Measurements from ENCODE around the gene CEP135.
"Not testable (repeated sequence)": the region's sequence is repeated elsewhere in the genome, so short reads cannot be mapped to it uniquely, and the experiment has no call there.

CEP135 gene

GRCh38 chr4:55935907-55936306 is 12.8 kb upstream of the CEP135 start:
- not testable (repeated sequence) for H3K79me1 ChIP-seq (replicated peaks; ENCODE audit: low read length, poor library complexity, severe bottlenecking); H2BK120ac ChIP-seq (ENCODE audit: low read depth, low read length); H2BK5ac ChIP-seq (ENCODE audit: low read depth, low read length, poor library complexity, severe bottlenecking); H3K27me3 ChIP-seq (ENCODE audit: control insufficient read depth in 1 of 2, insufficient read depth in 1 of 2, low read length in 2 of 2); H4K91ac ChIP-seq (ENCODE audit: low read length); H3K4ac ChIP-seq (ENCODE audit: low read depth in 1 of 2, low read length in 2 of 2); H3K14ac ChIP-seq (ENCODE audit: low read length in 2 of 2); H4K8ac ChIP-seq (ENCODE audit: low read length); H3K9me3 ChIP-seq (ENCODE audit: control insufficient read depth, low read length); H3K9ac ChIP-seq (ENCODE audit: low read length); H3K4me2 ChIP-seq (ENCODE audit: low read length, poor library complexity, severe bottlenecking); H2BK15ac ChIP-seq (ENCODE audit: low read depth, poor library complexity, severe bottlenecking); DNase-seq; H3K27ac ChIP-seq (ENCODE audit: low read length, poor library complexity, severe bottlenecking); H3K18ac ChIP-seq (ENCODE audit: low read depth in 1 of 2, low read length in 2 of 2); H3K36me3 ChIP-seq (ENCODE audit: control insufficient read depth in 1 of 2, insufficient read depth in 2 of 2, low read depth in 1 of 2, low read length in 2 of 2); H2AK5ac ChIP-seq (ENCODE audit: low read length, severe bottlenecking); H3K23ac ChIP-seq (ENCODE audit: low read length in 2 of 2); H3K4me1 ChIP-seq (ENCODE audit: control insufficient read depth, insufficient read depth, low read depth, low read length); H2BK12ac ChIP-seq (ENCODE audit: low read length in 2 of 2); H2AFZ ChIP-seq (ENCODE audit: low read depth, low read length); H3K4me3 ChIP-seq (ENCODE audit: insufficient read depth in 1 of 2, low read depth in 1 of 2, low read length in 2 of 2)
- WGBS, result 100% methylated on average over 5 of the region's 6 CpGs

- no peak overlapping the region for H2AK5ac ChIP-seq (ENCODE audit: low read length, severe bottlenecking)
- H2BK12ac ChIP-seq (ENCODE audit: low read length in 2 of 2), result no peak overlapping the region
- no peaks in the 10 kb centered on the region for H3K4me1 ChIP-seq (ENCODE audit: control insufficient read depth, insufficient read depth, low read depth, low read length)
- H3K79me1 ChIP-seq (replicated peaks; ENCODE audit: low read length, poor library complexity, severe bottlenecking), result no peaks in the 10 kb centered on the region
- H2BK15ac ChIP-seq (ENCODE audit: low read depth, poor library complexity, severe bottlenecking), result no peak overlapping the region
- H3K27ac ChIP-seq (ENCODE audit: low read length, poor library complexity, severe bottlenecking), result no peak overlapping the region
- H3K23ac ChIP-seq (ENCODE audit: low read length in 2 of 2), result no peak overlapping the region
- H3K14ac ChIP-seq (ENCODE audit: low read length in 2 of 2), result no peak overlapping the region
- no peak overlapping the region for H3K4ac ChIP-seq (ENCODE audit: low read depth in 1 of 2, low read length in 2 of 2)
- H2BK120ac ChIP-seq (ENCODE audit: low read depth, low read length), result no peak overlapping the region
- no peak overlapping the region for H3K18ac ChIP-seq (ENCODE audit: low read depth in 1 of 2, low read length in 2 of 2)
- H3K4me2 ChIP-seq (ENCODE audit: low read length, poor library complexity, severe bottlenecking), result no peak overlapping the region
- no peaks in the 10 kb centered on the region for H3K27me3 ChIP-seq (ENCODE audit: control insufficient read depth in 1 of 2, insufficient read depth in 1 of 2, low read length in 2 of 2)
- no peak overlapping the region for H4K91ac ChIP-seq (ENCODE audit: low read length)
- WGBS, result no CpG with 5 or more reads among the region's 1 CpG
- H3K9ac ChIP-seq (ENCODE audit: low read length), result no peak overlapping the region
- H2AFZ ChIP-seq (ENCODE audit: low read depth, low read length), result no peak overlapping the region
- H3K36me3 ChIP-seq (ENCODE audit: control insufficient read depth in 1 of 2, insufficient read depth in 2 of 2, low read depth in 1 of 2, low read length in 2 of 2), result no peaks in the 10 kb centered on the region
- no peak overlapping the region for H4K8ac ChIP-seq (ENCODE audit: low read length)
- H3K9me3 ChIP-seq (ENCODE audit: control insufficient read depth, low read length), result no peaks in the 10 kb centered on the region
- H2BK5ac ChIP-seq (ENCODE audit: low read depth, low read length, poor library complexity, severe bottlenecking), result no peak overlapping the region
- DNase-seq, result no peak
- H3K4me3 ChIP-seq (ENCODE audit: insufficient read depth in 1 of 2, low read depth in 1 of 2, low read length in 2 of 2), result no peak overlapping the region
Measured at GRCh38 chr4:55938481-55938880, 10.3 kb upstream of the CEP135 start.

GRCh38 chr4:55939421-55939820 is 9.3 kb upstream of the CEP135 start:
- 98% methylated on average over 2 of the region's 2 CpGs for WGBS
- no peak overlapping the region for H4K91ac ChIP-seq (ENCODE audit: low read length)
- no peak overlapping the region for H2BK15ac ChIP-seq (ENCODE audit: low read depth, poor library complexity, severe bottlenecking)
- no peaks in the 10 kb centered on the region for H3K9me3 ChIP-seq (ENCODE audit: control insufficient read depth, low read length)
- H2BK12ac ChIP-seq (ENCODE audit: low read length in 2 of 2), result no peak overlapping the region
- H3K27ac ChIP-seq (ENCODE audit: low read length, poor library complexity, severe bottlenecking), result no peak overlapping the region
- DNase-seq, result no peak
- no peak overlapping the region for H2AFZ ChIP-seq (ENCODE audit: low read depth, low read length)
- peaks cover 2% of the 10 kb centered on the region for H3K79me1 ChIP-seq (replicated peaks; ENCODE audit: low read length, poor library complexity, severe bottlenecking)
- H3K36me3 ChIP-seq (ENCODE audit: control insufficient read depth in 1 of 2, insufficient read depth in 2 of 2, low read depth in 1 of 2, low read length in 2 of 2), result no peaks in the 10 kb centered on the region
- no peak overlapping the region for H2AK5ac ChIP-seq (ENCODE audit: low read length, severe bottlenecking)
- no peaks in the 10 kb centered on the region for H3K4me1 ChIP-seq (ENCODE audit: control insufficient read depth, insufficient read depth, low read depth, low read length)
- no peak overlapping the region for H3K4ac ChIP-seq (ENCODE audit: low read depth in 1 of 2, low read length in 2 of 2)
- no peak overlapping the region for H4K8ac ChIP-seq (ENCODE audit: low read length)
- no peak overlapping the region for H3K18ac ChIP-seq (ENCODE audit: low read depth in 1 of 2, low read length in 2 of 2)
- H3K4me2 ChIP-seq (ENCODE audit: low read length, poor library complexity, severe bottlenecking), result no peak overlapping the region
- H3K14ac ChIP-seq (ENCODE audit: low read length in 2 of 2), result no peak overlapping the region
- H3K23ac ChIP-seq (ENCODE audit: low read length in 2 of 2), result no peak overlapping the region
- no peaks in the 10 kb centered on the region for H3K27me3 ChIP-seq (ENCODE audit: control insufficient read depth in 1 of 2, insufficient read depth in 1 of 2, low read length in 2 of 2)
- H3K9ac ChIP-seq (ENCODE audit: low read length), result no peak overlapping the region
- no peak overlapping the region for H2BK5ac ChIP-seq (ENCODE audit: low read depth, low read length, poor library complexity, severe bottlenecking)
- H3K4me3 ChIP-seq (ENCODE audit: insufficient read depth in 1 of 2, low read depth in 1 of 2, low read length in 2 of 2), result no peak overlapping the region
- H2BK120ac ChIP-seq (ENCODE audit: low read depth, low read length), result no peak overlapping the region

DNA sequence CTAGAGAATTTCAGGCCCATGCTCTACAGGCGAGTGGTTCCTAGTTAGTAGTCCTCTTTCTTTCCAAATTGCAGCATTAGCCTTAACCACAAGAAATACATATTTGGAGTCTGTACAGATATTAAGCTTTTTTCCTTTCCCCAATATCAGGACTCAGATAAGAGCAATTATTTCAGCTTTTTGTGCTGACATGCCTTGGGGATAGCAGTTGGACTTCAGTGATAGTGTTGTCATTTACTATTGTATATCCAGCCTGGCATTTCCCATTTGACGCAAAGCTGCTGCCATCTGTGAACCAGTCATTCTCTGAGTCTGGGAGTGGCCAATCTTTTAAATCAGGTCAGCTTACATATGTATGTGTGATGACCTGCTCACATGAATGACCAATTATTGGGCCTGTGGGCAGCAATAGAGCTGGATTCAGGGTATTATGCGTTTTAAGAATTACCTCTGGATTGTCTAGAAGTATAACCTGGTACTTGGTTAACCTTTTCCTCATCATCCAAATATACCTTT is 6.8 kb upstream of the CEP135 start:
- Histone ChIP-seq H3K4me1 (ENCODE audit: control insufficient read depth, insufficient read depth, low read depth, low read length) (no peaks in the 10 kb centered on the region), H4K8ac (ENCODE audit: low read length) (no peak overlapping the region), H3K4me3 (ENCODE audit: insufficient read depth in 1 of 2, low read depth in 1 of 2, low read length in 2 of 2) (no peak overlapping the region), H4K91ac (ENCODE audit: low read length) (no peak overlapping the region), H2AFZ (ENCODE audit: low read depth, low read length) (no peak overlapping the region), H3K4me2 (ENCODE audit: low read length, poor library complexity, severe bottlenecking) (no peak overlapping the region), H2BK12ac (ENCODE audit: low read length in 2 of 2) (no peak overlapping the region), H3K23ac (ENCODE audit: low read length in 2 of 2) (no peak overlapping the region), H3K79me1 (replicated peaks; ENCODE audit: low read length, poor library complexity, severe bottlenecking) (peaks cover 11% of the 10 kb centered on the region), H3K9ac (ENCODE audit: low read length) (no peak overlapping the region), H2BK5ac (ENCODE audit: low read depth, low read length, poor library complexity, severe bottlenecking) (no peak overlapping the region), H3K36me3 (ENCODE audit: control insufficient read depth in 1 of 2, insufficient read depth in 2 of 2, low read depth in 1 of 2, low read length in 2 of 2) (no peaks in the 10 kb centered on the region), H3K4ac (ENCODE audit: low read depth in 1 of 2, low read length in 2 of 2) (no peak overlapping the region), H3K9me3 (ENCODE audit: control insufficient read depth, low read length) (no peaks in the 10 kb centered on the region), H2AK5ac (ENCODE audit: low read length, severe bottlenecking) (no peak overlapping the region), H3K27ac (ENCODE audit: low read length, poor library complexity, severe bottlenecking) (no peak overlapping the region), H2BK15ac (ENCODE audit: low read depth, poor library complexity, severe bottlenecking) (no peak overlapping the region), H3K27me3 (ENCODE audit: control insufficient read depth in 1 of 2, insufficient read depth in 1 of 2, low read length in 2 of 2) (no peaks in the 10 kb centered on the region), H3K18ac (ENCODE audit: low read depth in 1 of 2, low read length in 2 of 2) (no peak overlapping the region), H3K14ac (ENCODE audit: low read length in 2 of 2) (no peak overlapping the region), H2BK120ac (ENCODE audit: low read depth, low read length) (no peak overlapping the region)
- DNase-seq, result no peak
- WGBS, result 98% methylated on average over 2 of the region's 3 CpGs

Data from mesenchymal stem cell (in vitro differentiated cells and primary cell).